Measurements from ENCODE around the gene MSRB3. TPM values are rescaled to one million over a fixed set of nuclear protein-coding genes. Genes with fewer than 3 reads are reported as not detected.
"Not testable (repeated sequence)": the region's sequence is repeated elsewhere in the genome, so short reads cannot be mapped to it uniquely, and the experiment has no call there.

The MSRB3 gene
- total RNA-seq, 5 donors from 2014 or later (not counting 1 experiment from before 2014, with no cell fraction given) = 0.22 to 0.90 (median 0.56) TPM

DNA sequence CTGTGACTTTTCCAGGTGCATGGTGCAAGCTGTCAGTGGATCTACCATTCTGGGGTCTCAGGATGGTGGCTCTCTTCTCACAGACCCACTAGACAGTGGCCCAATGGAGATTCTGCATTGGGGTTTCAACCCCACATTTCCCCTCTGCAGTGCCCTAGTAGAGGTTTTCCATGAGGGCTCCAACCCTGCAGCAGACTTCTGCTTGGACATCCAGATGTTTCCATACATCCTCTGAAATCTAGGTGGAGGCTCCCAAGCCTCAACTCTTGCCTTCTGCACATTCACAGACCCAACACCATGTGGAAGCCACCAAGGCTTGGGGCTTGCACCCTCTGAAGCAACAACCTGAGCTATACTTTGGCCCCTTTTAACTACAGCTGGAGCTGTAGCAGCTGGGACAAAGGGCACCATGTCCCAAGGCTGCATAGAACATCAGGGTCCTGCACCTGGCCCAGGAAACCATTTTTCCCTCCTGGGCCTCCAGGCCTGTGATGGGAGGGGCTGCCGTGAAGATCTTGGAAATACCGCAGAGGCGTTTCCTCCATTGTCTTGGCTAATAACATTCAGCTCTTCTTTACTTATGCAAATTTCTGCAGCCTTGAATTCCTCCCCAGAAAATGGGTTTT is 205.5 kb downstream of the MSRB3 start:
- H3K9me3 Mint-ChIP-seq = peaks cover 9 to 21% (median 20%) of the 10 kb centered on the region in 3 donors
- DNase-seq; H3K27me3 ChIP-seq (replicated peaks in 1 of 2; ENCODE audit: control insufficient read depth in 2 of 2, extremely low read depth in 1 of 2, insufficient read depth in 2 of 2, low read length in 1 of 2); H3K27ac Mint-ChIP-seq; H3K36me3 Mint-ChIP-seq; H3K27ac ChIP-seq (ENCODE audit: low read length); H3K4me3 ChIP-seq (ENCODE audit: control insufficient read depth in 1 of 2, extremely low read depth in 1 of 2, low read length in 1 of 2); H3K36me3 ChIP-seq (ENCODE audit: control insufficient read depth in 2 of 2, extremely low read depth in 1 of 2, insufficient read depth in 1 of 2, low read length in 1 of 2); H3K4me3 Mint-ChIP-seq; H3K9me3 ChIP-seq; H3K4me1 Mint-ChIP-seq; ATAC-seq (replicated peaks in 1 of 4); CTCF ChIA-PET; H3K4me1 ChIP-seq (ENCODE audit: control insufficient read depth in 1 of 2, extremely low read depth in 1 of 2, insufficient read depth in 2 of 2, low read length in 2 of 2); POLR2A ChIA-PET: not testable (repeated sequence)
- whole genome bisulfite sequencing (ENCODE audit: insufficient coverage) = no CpG with 5 or more reads among the region's 3 CpGs
- peaks cover 0 to 14% of the 10 kb centered on the region in 2 donors for H3K27me3 Mint-ChIP-seq

DNA sequence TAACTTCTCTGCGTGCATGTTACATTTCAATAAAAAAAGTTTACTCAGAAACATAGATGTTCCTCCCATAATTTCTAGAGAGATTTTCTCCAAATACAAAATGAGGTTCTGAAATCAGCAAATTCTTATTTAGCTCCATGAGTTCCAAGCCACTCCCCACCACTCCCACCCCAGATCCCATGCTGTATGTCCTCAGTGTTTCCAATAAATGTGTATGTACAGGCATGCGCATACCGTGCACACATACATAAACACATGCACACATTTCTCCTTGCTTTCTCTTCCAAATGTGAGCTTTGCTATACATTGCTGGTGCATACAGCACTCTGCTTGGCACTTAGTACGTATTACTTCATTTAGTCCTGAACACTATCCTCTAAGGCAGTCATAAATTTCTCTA is 209.7 kb downstream of the MSRB3 start:
- Histone ChIP-seq H3K4me1 (ENCODE audit: control insufficient read depth in 1 of 2, extremely low read depth in 1 of 2, insufficient read depth in 2 of 2, low read length in 2 of 2) (no peaks in the 10 kb centered on the region), H3K36me3 (ENCODE audit: control insufficient read depth in 2 of 2, extremely low read depth in 1 of 2, insufficient read depth in 1 of 2, low read length in 1 of 2) (no peaks in the 10 kb centered on the region), H3K27ac (ENCODE audit: low read length) (no peak overlapping the region), H3K4me3 (ENCODE audit: control insufficient read depth in 1 of 2, extremely low read depth in 1 of 2, low read length in 1 of 2) (no peak overlapping the region), H3K9me3 (no peaks in the 10 kb centered on the region), H3K27me3 (replicated peaks in 1 of 2; ENCODE audit: control insufficient read depth in 2 of 2, extremely low read depth in 1 of 2, insufficient read depth in 2 of 2, low read length in 1 of 2) (peaks cover 0 to 2% of the 10 kb centered on the region in 2 experiments)
- ATAC-seq (replicated peaks in 1 of 4) (no peak), DNase-seq (no peak)
- no peaks in the 10 kb centered on the region for H3K36me3 Mint-ChIP-seq
- peaks cover 0 to 9% of the 10 kb centered on the region in 2 donors for H3K27me3 Mint-ChIP-seq
- CTCF ChIA-PET = no interaction called here
- no peak overlapping the region for H3K4me3 Mint-ChIP-seq
- peaks cover 5 to 22% (median 20%) of the 10 kb centered on the region in 3 donors for H3K9me3 Mint-ChIP-seq
- POLR2A ChIA-PET = no interaction called here
- WGBS (ENCODE audit: insufficient coverage) = 100% methylated on average over 1 of the region's 4 CpGs
- H3K27ac Mint-ChIP-seq = no peak overlapping the region
- peaks cover 0 to 2% (median 0%) of the 10 kb centered on the region in 3 donors for H3K4me1 Mint-ChIP-seq

DNA sequence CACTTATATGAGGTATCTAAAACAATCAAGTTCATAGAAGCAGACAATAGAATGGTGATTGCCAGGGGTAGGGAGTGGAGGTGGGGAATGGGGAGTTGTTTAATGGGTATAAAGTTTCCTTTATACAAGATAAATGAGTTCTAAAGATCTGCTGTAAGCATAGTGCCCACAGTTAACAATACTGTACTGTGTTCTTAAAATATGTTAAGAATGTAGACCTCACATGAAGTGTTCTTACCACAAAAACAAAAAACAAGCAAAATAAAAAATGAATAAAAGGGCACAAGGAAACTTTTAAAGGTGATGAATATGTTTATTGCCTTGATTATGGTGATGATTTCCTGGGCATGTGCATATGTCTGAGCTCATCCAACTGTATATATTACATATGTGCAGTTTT is 211.8 kb downstream of the MSRB3 start:
- peaks cover under 1 to 14% (median 10%) of the 10 kb centered on the region in 3 donors for H3K9me3 Mint-ChIP-seq
- H3K9me3 ChIP-seq = no peaks in the 10 kb centered on the region
- no peak overlapping the region for H3K4me3 Mint-ChIP-seq
- ChIA-PET CTCF (no interaction called here), POLR2A (no interaction called here)
- DNase-seq = no peak
- H3K27ac Mint-ChIP-seq = no peak overlapping the region
- no peaks in the 10 kb centered on the region for H3K36me3 ChIP-seq (ENCODE audit: control insufficient read depth in 2 of 2, extremely low read depth in 1 of 2, insufficient read depth in 1 of 2, low read length in 1 of 2)
- no peaks in the 10 kb centered on the region for H3K36me3 Mint-ChIP-seq
- peaks cover 3 to 5% of the 10 kb centered on the region in 2 donors for H3K27me3 Mint-ChIP-seq
- H3K4me1 Mint-ChIP-seq = peaks cover 0 to 2% (median 0%) of the 10 kb centered on the region in 3 donors
- no peak overlapping the region for H3K4me3 ChIP-seq (ENCODE audit: control insufficient read depth in 1 of 2, extremely low read depth in 1 of 2, low read length in 1 of 2)
- no peaks in the 10 kb centered on the region for H3K4me1 ChIP-seq (ENCODE audit: control insufficient read depth in 1 of 2, extremely low read depth in 1 of 2, insufficient read depth in 2 of 2, low read length in 2 of 2)
- peaks cover 0 to 3% of the 10 kb centered on the region in 2 experiments for H3K27me3 ChIP-seq (replicated peaks in 1 of 2; ENCODE audit: control insufficient read depth in 2 of 2, extremely low read depth in 1 of 2, insufficient read depth in 2 of 2, low read length in 1 of 2)
- no peak for ATAC-seq (replicated peaks in 1 of 4)
- no peak overlapping the region for H3K27ac ChIP-seq (ENCODE audit: low read length)

DNA sequence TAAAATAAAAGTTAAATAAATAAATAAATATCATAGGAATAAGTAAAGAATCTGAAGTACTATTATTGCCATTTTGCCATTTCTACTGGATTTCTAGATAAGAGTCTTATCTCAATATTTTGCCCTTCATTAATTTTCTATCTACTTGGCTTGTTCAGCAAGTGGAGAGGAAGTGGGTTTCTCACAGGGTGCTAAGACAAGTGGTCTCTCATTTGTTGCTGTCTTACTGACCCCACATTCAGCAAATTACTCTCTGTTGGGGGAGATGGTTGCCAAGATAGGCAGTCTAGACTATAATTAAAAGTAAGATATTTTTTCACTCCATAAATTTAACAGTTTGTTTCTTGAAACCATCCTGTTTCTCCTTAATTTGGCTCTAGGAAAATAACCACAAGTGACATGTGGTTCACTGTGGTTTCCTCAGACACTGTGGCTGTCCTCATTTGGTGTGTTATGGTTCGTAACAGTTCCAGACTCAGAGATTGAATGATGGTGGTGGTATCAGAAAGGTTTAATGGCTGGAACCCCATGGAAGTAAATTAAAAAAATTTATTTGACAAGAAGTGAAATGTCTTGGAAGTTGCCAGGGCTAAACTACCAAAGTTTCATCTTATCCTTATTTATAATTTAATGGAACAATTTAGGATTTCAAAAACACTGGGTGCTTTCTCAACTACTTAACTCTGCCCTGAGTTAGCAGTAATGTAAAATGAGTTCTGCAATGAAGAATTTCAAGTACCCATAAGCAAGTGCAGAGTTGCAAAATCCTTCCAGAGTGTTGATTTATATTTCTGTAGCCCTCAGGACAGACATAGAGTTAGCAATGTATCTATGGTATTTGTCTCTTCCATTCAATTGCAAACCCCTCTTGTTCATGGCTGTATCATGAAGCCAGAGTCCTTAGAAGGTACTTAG is 214.8 kb downstream of the MSRB3 start:
- Histone ChIP-seq H3K9me3 (no peaks in the 10 kb centered on the region), H3K27me3 (replicated peaks in 1 of 2; ENCODE audit: control insufficient read depth in 2 of 2, extremely low read depth in 1 of 2, insufficient read depth in 2 of 2, low read length in 1 of 2) (peaks cover 0 to 3% of the 10 kb centered on the region in 2 experiments), H3K36me3 (ENCODE audit: control insufficient read depth in 2 of 2, extremely low read depth in 1 of 2, insufficient read depth in 1 of 2, low read length in 1 of 2) (no peaks in the 10 kb centered on the region), H3K4me1 (ENCODE audit: control insufficient read depth in 1 of 2, extremely low read depth in 1 of 2, insufficient read depth in 2 of 2, low read length in 2 of 2) (no peaks in the 10 kb centered on the region), H3K27ac (ENCODE audit: low read length) (no peak overlapping the region), H3K4me3 (ENCODE audit: control insufficient read depth in 1 of 2, extremely low read depth in 1 of 2, low read length in 1 of 2) (no peak overlapping the region)
- H3K4me3 Mint-ChIP-seq = no peak overlapping the region
- H3K9me3 Mint-ChIP-seq = peaks cover 0 to 6% (median 2%) of the 10 kb centered on the region in 3 donors
- H3K4me1 Mint-ChIP-seq = peaks cover 0 to 2% (median 0%) of the 10 kb centered on the region in 3 donors
- WGBS (ENCODE audit: insufficient coverage) = no CpG with 5 or more reads among the region's 1 CpG
- H3K27ac Mint-ChIP-seq = no peak overlapping the region
- no peak for ATAC-seq (replicated peaks in 1 of 4)
- DNase-seq = no peak
- peaks cover 0 to 3% of the 10 kb centered on the region in 2 donors for H3K27me3 Mint-ChIP-seq
- POLR2A ChIA-PET = no interaction called here
- CTCF ChIA-PET = no interaction called here
- no peaks in the 10 kb centered on the region for H3K36me3 Mint-ChIP-seq

DNA sequence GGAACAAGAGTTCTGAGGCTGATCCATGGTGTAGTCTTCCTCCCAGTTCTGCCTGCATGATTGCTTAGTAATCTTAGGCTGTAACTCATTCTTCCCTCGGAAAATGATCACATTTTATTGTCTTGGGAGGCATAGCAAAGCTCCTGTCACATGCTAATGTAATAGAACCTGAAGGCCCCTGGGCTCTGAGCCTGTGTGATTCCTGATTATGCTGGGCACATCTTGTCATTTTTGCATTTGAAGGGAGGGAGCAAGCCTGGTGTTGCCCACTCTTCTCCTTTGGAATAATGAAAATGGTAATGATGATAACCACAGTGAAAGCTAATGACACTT is 215.4 kb downstream of the MSRB3 start:
- ChIA-PET CTCF (no interaction called here), POLR2A (no interaction called here)
- Mint-ChIP-seq H3K4me1 (peaks cover 0 to 2% (median 0%) of the 10 kb centered on the region in 3 donors), H3K27me3 (peaks cover 0 to 3% of the 10 kb centered on the region in 2 donors), H3K36me3 (no peaks in the 10 kb centered on the region), H3K27ac (no peak overlapping the region), H3K9me3 (peaks cover 0 to 6% (median 2%) of the 10 kb centered on the region in 3 donors), H3K4me3 (no peak overlapping the region)
- no peak for ATAC-seq (replicated peaks in 1 of 4)
- Histone ChIP-seq H3K36me3 (ENCODE audit: control insufficient read depth in 2 of 2, extremely low read depth in 1 of 2, insufficient read depth in 1 of 2, low read length in 1 of 2) (no peaks in the 10 kb centered on the region), H3K4me1 (ENCODE audit: control insufficient read depth in 1 of 2, extremely low read depth in 1 of 2, insufficient read depth in 2 of 2, low read length in 2 of 2) (no peaks in the 10 kb centered on the region), H3K4me3 (ENCODE audit: control insufficient read depth in 1 of 2, extremely low read depth in 1 of 2, low read length in 1 of 2) (no peak overlapping the region), H3K27ac (ENCODE audit: low read length) (no peak overlapping the region), H3K27me3 (replicated peaks in 1 of 2; ENCODE audit: control insufficient read depth in 2 of 2, extremely low read depth in 1 of 2, insufficient read depth in 2 of 2, low read length in 1 of 2) (peaks cover 0 to 3% of the 10 kb centered on the region in 2 experiments), H3K9me3 (no peaks in the 10 kb centered on the region)
- DNase-seq = no peak
- WGBS (ENCODE audit: insufficient coverage) = 60% methylated on average over 1 of the region's 1 CpG

DNA sequence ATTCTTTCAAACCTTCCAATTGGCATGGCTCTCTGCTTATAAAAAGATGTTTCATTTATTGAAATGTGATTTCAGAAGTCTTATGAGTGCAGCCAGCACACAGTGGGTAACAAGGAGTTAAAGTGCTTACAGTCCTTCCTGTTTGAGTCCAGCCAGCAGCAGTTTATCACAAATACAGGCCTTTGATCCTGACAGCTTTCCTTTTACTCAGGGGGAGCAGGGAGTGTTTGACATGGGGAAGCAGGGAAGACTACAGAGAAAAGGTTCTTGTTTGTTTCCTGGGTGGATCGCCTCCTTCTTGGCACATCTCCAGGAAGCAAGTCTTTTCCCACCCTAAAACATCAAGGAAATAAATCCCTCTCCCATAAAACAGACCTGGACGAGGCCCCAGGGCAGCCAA is 216.1 kb downstream of the MSRB3 start:
- peaks cover 0 to 6% (median 2%) of the 10 kb centered on the region in 3 donors for H3K9me3 Mint-ChIP-seq
- H3K4me1 ChIP-seq (ENCODE audit: control insufficient read depth in 1 of 2, extremely low read depth in 1 of 2, insufficient read depth in 2 of 2, low read length in 2 of 2) = no peaks in the 10 kb centered on the region
- no CpG with 5 or more reads among the region's 2 CpGs for WGBS (ENCODE audit: insufficient coverage)
- ATAC-seq (replicated peaks in 1 of 4) (no peak), DNase-seq (no peak)
- ChIA-PET CTCF (no interaction called here), POLR2A (no interaction called here)
- H3K27me3 Mint-ChIP-seq = peaks cover 0 to 3% of the 10 kb centered on the region in 2 donors
- peaks cover 0 to 3% of the 10 kb centered on the region in 2 experiments for H3K27me3 ChIP-seq (replicated peaks in 1 of 2; ENCODE audit: control insufficient read depth in 2 of 2, extremely low read depth in 1 of 2, insufficient read depth in 2 of 2, low read length in 1 of 2)
- no peaks in the 10 kb centered on the region for H3K9me3 ChIP-seq
- H3K4me3 ChIP-seq (ENCODE audit: control insufficient read depth in 1 of 2, extremely low read depth in 1 of 2, low read length in 1 of 2) = no peak overlapping the region
- no peak overlapping the region for H3K27ac Mint-ChIP-seq
- H3K36me3 ChIP-seq (ENCODE audit: control insufficient read depth in 2 of 2, extremely low read depth in 1 of 2, insufficient read depth in 1 of 2, low read length in 1 of 2) = no peaks in the 10 kb centered on the region
- H3K27ac ChIP-seq (ENCODE audit: low read length) = no peak overlapping the region
- no peak overlapping the region for H3K4me3 Mint-ChIP-seq
- H3K4me1 Mint-ChIP-seq = peaks cover 0 to 2% (median 0%) of the 10 kb centered on the region in 3 donors
- no peaks in the 10 kb centered on the region for H3K36me3 Mint-ChIP-seq
